HCT116 (cell line): ENCODE measurements around the gene MX2. TPM values are rescaled to one million over a fixed set of nuclear protein-coding genes. Genes with fewer than 3 reads are reported as not detected.

Experiments used
- ATAC-seq: fragments of 200-7000 bp; cut with Tn5 transposase; 2 replicates; pipeline ENCODE4 v1.9.1; 2020; ENCODE audit warnings: mild to moderate bottlenecking, moderate library complexity
- BruUV-seq: library from RNA; stranded (reverse); fragments of 400-500 nt; replicated peaks from 2 replicates; lab custom pipeline; 2021; lab: Mats Ljungman, UMichigan
- CTCF ChIA-PET: fragments of 300-600 bp; sonication (Branson Sonifier 250); formaldehyde crosslinking; loops from one replicate; lab custom pipeline; 2021; ENCODE audit warnings: antibody characterized with exemption; lab: Charles Lee
- POLR2A ChIA-PET: fragments of 300-600, 350-600 bp; sonication (Branson Sonifier 250); formaldehyde crosslinking; loops from one replicate; lab custom pipeline; 2021; ENCODE audit warnings: antibody characterized with exemption; lab: Charles Lee
- RAD21 ChIA-PET, 2 experiments: fragments of 300-600 bp; sonication (Branson Sonifier 250); formaldehyde crosslinking; loops; one replicate each; lab custom pipeline; 2023; ENCODE audit warnings: low total read pairs in 2 of 2; ENCODE audit not compliant: uncharacterized antibody in 2 of 2, unreplicated experiment in 2 of 2, low non-redundant PET in 1 of 2; lab: Charles Lee
- DNase-seq: peaks from one replicate; pipeline ENCODE4 v3.0.0-alpha.2; 2010; ENCODE audit warnings: low read depth, low spot score
- H2AFZ ChIP-seq: fragments of 200-600 bp; shearing (Covaris generic), sonication (generic); 2 replicates; pipeline ENCODE4 v1.6.1; 2017; ENCODE audit warnings: low read depth, mixed run types, mixed read lengths, antibody characterized with exemption, low read length; ENCODE audit not compliant: poor library complexity, severe bottlenecking
- H3K27ac ChIP-seq: 2 replicates; pipeline ENCODE4 v1.5.1; 2012; ENCODE audit warnings: low read depth, low read length
- H3K27me3 ChIP-seq: fragments of 200-600 bp; sonication (generic); 2 replicates; pipeline ENCODE4 v1.6.1; 2016; ENCODE audit warnings: mixed run types, low read length, mixed read lengths; ENCODE audit not compliant: insufficient read depth
- H3K36me3 ChIP-seq, 2 experiments: fragments of 200-500 bp in 1 of 2; fragments of 200-600 bp in 1 of 2; sonication (Bioruptor generic) in 1 of 2; sonication (generic) in 1 of 2; 2 replicates each; pipeline versions ENCODE4 v1.5.1 to v1.6.1; 2014 to 2016; ENCODE audit warnings: low read length in 2 of 2, inconsistent platforms in 1 of 2, mixed read lengths in 1 of 2, mixed run types in 1 of 2; ENCODE audit not compliant: insufficient read depth in 2 of 2, control insufficient read depth in 1 of 2
- H3K4me1 ChIP-seq, 2 experiments: fragments of 200-600 bp in 1 of 2; sonication (generic) in 1 of 2; 2 replicates each; pipeline versions ENCODE4 v1.5.1 to v1.6.1; 2012 to 2017; ENCODE audit warnings: low read length in 2 of 2, inconsistent platforms in 1 of 2, mild to moderate bottlenecking in 1 of 2, mixed read lengths in 1 of 2, mixed run types in 1 of 2, moderate library complexity in 1 of 2; ENCODE audit not compliant: insufficient read depth in 2 of 2, control insufficient read depth in 1 of 2
- H3K4me2 ChIP-seq: fragments of 200-600 bp; sonication (generic); 2 replicates; pipeline ENCODE4 v1.6.1; 2017; ENCODE audit warnings: mixed run types, low read length, mixed read lengths
- H3K4me3 ChIP-seq, 2 experiments: fragments of 200-600 bp in 1 of 2; sonication (generic) in 1 of 2; replicated peaks in 1 of 2; 2 replicates each; pipeline ENCODE4 v1.5.1; 2011 to 2016; ENCODE audit warnings: low read length in 2 of 2, control low read depth in 1 of 2, low read depth in 1 of 2, mild to moderate bottlenecking in 1 of 2, mixed read lengths in 1 of 2, mixed run types in 1 of 2
- H3K79me2 ChIP-seq: fragments of 200-600 bp; sonication (generic); 2 replicates; pipeline ENCODE4 v1.6.1; 2017; ENCODE audit warnings: mild to moderate bottlenecking, mixed run types, low read length, moderate library complexity, mixed read lengths; ENCODE audit not compliant: insufficient read depth
- H3K9ac ChIP-seq: fragments of 200-600 bp; sonication (generic); 2 replicates; pipeline ENCODE4 v1.6.1; 2016; ENCODE audit warnings: low read length, mixed read lengths
- H3K9me2 ChIP-seq: fragments of 200-600 bp; sonication (generic), shearing (Covaris generic); 2 replicates; pipeline ENCODE4 v1.6.1; 2017; ENCODE audit warnings: mixed run types, mild to moderate bottlenecking, moderate library complexity; ENCODE audit not compliant: insufficient read depth
- H3K9me3 ChIP-seq, 2 experiments: fragments of 200-500 bp in 1 of 2; fragments of 200-600 bp in 1 of 2; sonication (Bioruptor generic) in 1 of 2; sonication (generic) in 1 of 2; 2 replicates each; pipeline ENCODE4 v1.6.1; 2014 to 2017; ENCODE audit warnings: low read length in 2 of 2, mixed read lengths in 2 of 2, inconsistent platforms in 1 of 2, low read depth in 1 of 2, mild to moderate bottlenecking in 1 of 2, mixed run types in 1 of 2, moderate library complexity in 1 of 2; ENCODE audit not compliant: control insufficient read depth in 1 of 2, insufficient read depth in 1 of 2
- H4K20me1 ChIP-seq: fragments of 200-600 bp; sonication (generic), shearing (Covaris generic); 2 replicates; pipeline ENCODE4 v1.6.1; 2017; ENCODE audit warnings: mixed run types, mild to moderate bottlenecking, moderate library complexity; ENCODE audit not compliant: insufficient read depth
- CTCF ChIP-seq, 3 experiments: fragments of 200-600 bp in 1 of 3; sonication (generic) in 1 of 3; IDR thresholded peaks in 2 of 3; conservative IDR thresholded peaks in 1 of 3; 2 replicates each; pipeline ENCODE4 v1.5.1; 2012 to 2017; ENCODE audit warnings: low read depth in 2 of 3, low read length in 2 of 3, antibody characterized with exemption in 1 of 3, borderline replicate concordance in 1 of 3, control low read depth in 1 of 3, mild to moderate bottlenecking in 1 of 3, mixed read lengths in 1 of 3, mixed run types in 1 of 3, moderate library complexity in 1 of 3; ENCODE audit not compliant: insufficient read depth in 1 of 3
- FOSL1 ChIP-seq: IDR thresholded peaks from 2 replicates; pipeline ENCODE4 v1.6.1; 2012; ENCODE audit warnings: low read depth
- JUND ChIP-seq: IDR thresholded peaks from 2 replicates; pipeline ENCODE4 v1.6.1; 2012
- SP1 ChIP-seq: IDR thresholded peaks from 2 replicates; pipeline ENCODE4 v1.6.1; 2012; ENCODE audit warnings: low read depth
- intact Hi-C: fragments of 100-400 bp; cut with micrococcal nuclease; formaldehyde crosslinking; loops from 2 replicates; pipeline ENCODE4 v1.10.0; 2022
- total RNA-seq: library from RNA; stranded (reverse); gene quantifications from one replicate; pipeline ENCODE4 v1.2.1, GENCODE V29; 2021; ENCODE audit not compliant: unreplicated experiment

Gene MX2
- total RNA-seq, 1 experiment from 2014 or later, result 0.22 TPM

GRCh38 chr21:41377715-41378114, 15.9 kb downstream of the MX2 start:
- Histone ChIP-seq H3K4me2 (no peak overlapping the region), H3K27me3 (no peaks in the 10 kb centered on the region), H3K9ac (no peak overlapping the region), H3K79me2 (no peaks in the 10 kb centered on the region), H3K9me2 (no peaks in the 10 kb centered on the region), H3K27ac (no peak overlapping the region), H3K36me3 (no peaks in the 10 kb centered on the region), H3K9me3 (no peaks in the 10 kb centered on the region), H4K20me1 (no peaks in the 10 kb centered on the region), H3K4me3 (no peak overlapping the region), H3K4me1 (no peaks in the 10 kb centered on the region), H2AFZ (no peak overlapping the region)
- BruUV-seq, result no TSS peak
- ChIA-PET POLR2A (no interaction called here), CTCF (no interaction called here), RAD21 (no interaction called here)
- intact Hi-C loops, result no loop called here
- TF ChIP-seq JUND, result no peak
- ATAC-seq (no peak), DNase-seq (no peak)

- no peaks in the 10 kb centered on the region for H3K9me3 ChIP-seq
- DNase-seq (no peak), ATAC-seq (peak; percentile 69)
- H3K4me3 ChIP-seq, result no peak overlapping the region
- ChIA-PET RAD21 (no interaction called here), POLR2A (no interaction called here), CTCF (interaction anchor here (1.0 kb wide), 1 partner anchor 96 kb away, joined by 5 read pairs; no protein-coding TSS in a partner anchor)
- H3K79me2 ChIP-seq, result no peaks in the 10 kb centered on the region
- TF ChIP-seq FOSL1 (no peak), CTCF (IDR thresholded peaks at IDR 0.05 in 2 of 3, conservative IDR thresholded peaks at IDR 0.05 in 1 of 3; ENCODE audit: borderline replicate concordance in 1 of 3, insufficient read depth in 1 of 3, low read depth in 2 of 3, low read length in 2 of 3) (peak in 1 of 3 experiments; percentile 29; a peak in 1 of 6 replicates), JUND (no peak), SP1 (no peak)
- no peaks in the 10 kb centered on the region for H3K36me3 ChIP-seq
- H3K9ac ChIP-seq, result no peak overlapping the region
- no peaks in the 10 kb centered on the region for H3K9me2 ChIP-seq
- intact Hi-C loops, result no loop called here
- no peak overlapping the region for H2AFZ ChIP-seq
- H3K27ac ChIP-seq, result no peak overlapping the region
- H3K4me2 ChIP-seq, result no peak overlapping the region
- H3K27me3 ChIP-seq, result no peaks in the 10 kb centered on the region
- H4K20me1 ChIP-seq, result no peaks in the 10 kb centered on the region
- BruUV-seq, result no TSS peak
- H3K4me1 ChIP-seq, result no peaks in the 10 kb centered on the region
Observed at GRCh38 chr21:41378849-41379248, 17.0 kb downstream of the MX2 start.
